Heart right ventricle (tissue), 16 donors: ENCODE measurements around the gene LRRC23. TPM values are rescaled to one million over a fixed set of nuclear protein-coding genes. Genes with fewer than 3 reads are reported as not detected.

Experiments used
- ATAC-seq, 8 donors: fragments of 200-7000 bp; cut with Tn5 transposase; one replicate each; pipeline ENCODE4 v1.9.1; 2020; ENCODE audit warnings: mild to moderate bottlenecking in 8 of 8, moderate library complexity in 8 of 8, moderate number of reproducible peaks in 1 of 8
- DNase-seq, 2 donors: peaks; one replicate each; pipeline ENCODE4 v3.0.0-alpha.2; 2020
- H3K27ac ChIP-seq, 10 donors: fragments of 200-600 bp; sonication (generic) in 2 of 10; one replicate each; pipeline versions ENCODE4 v1.5.0 to v1.8.0; 2020 to 2022; ENCODE audit warnings: mild to moderate bottlenecking in 3 of 10
- H3K27me3 ChIP-seq, 7 donors: fragments of 200-600 bp; one replicate each; pipeline ENCODE4 v1.8.0; 2021 to 2022; ENCODE audit warnings: mild to moderate bottlenecking in 2 of 7
- H3K36me3 ChIP-seq, 9 donors: fragments of 200-600 bp; sonication (generic) in 1 of 9; one replicate each; pipeline versions ENCODE4 v1.5.0 to v1.8.0; 2020 to 2022; ENCODE audit warnings: mild to moderate bottlenecking in 2 of 9
- H3K4me1 ChIP-seq, 9 donors: fragments of 200-600 bp; sonication (generic) in 1 of 9; one replicate each; pipeline versions ENCODE4 v1.5.0 to v1.8.0; 2020 to 2022; ENCODE audit warnings: mild to moderate bottlenecking in 4 of 9
- H3K4me3 ChIP-seq, 10 donors: fragments of 200-600 bp; sonication (generic) in 2 of 10; one replicate each; pipeline versions ENCODE4 v1.5.0 to v1.8.0; 2020 to 2022; ENCODE audit warnings: mild to moderate bottlenecking in 7 of 10, moderate library complexity in 2 of 10
- H3K9me3 ChIP-seq, 11 donors: fragments of 200-600 bp in 10 of 11; sonication (generic) in 2 of 11; one replicate each; pipeline versions ENCODE4 v1.5.0 to v1.8.0; 2013 to 2022; ENCODE audit warnings: mild to moderate bottlenecking in 2 of 11, control low read depth in 1 of 11, moderate library complexity in 1 of 11
- WGBS, 2 donors: extraction: QIAGEN DNeasy Blood & Tissue Kit; methylation state at CpG; one replicate each; pipeline ENCODE4 v1.1.7; 2013; ENCODE audit warnings: inconsistent platforms in 1 of 2; 5-methylcytosine and 5-hydroxymethylcytosine counted together
- intact Hi-C, 10 donors: fragments of 100-400 bp; cut with DNase I; formaldehyde crosslinking; loops; one replicate each; pipeline versions ENCODE4 v1.11.1 to v1.14.2; 2022
- polyA plus RNA-seq, 2 donors: library from polyadenylated mRNA; stranded (reverse); fragments of 200-250 nt; gene quantifications; one replicate each; pipeline ENCODE4 v1.2.3, GENCODE V29; 2013
- total RNA-seq, 10 donors: library from RNA; stranded (reverse); fragmentation: NEBNext Ultra II Directional in 3 of 10; extraction: Animal tissue kit (Norgen Biotek cat#: 25700) in 3 of 10; gene quantifications; one replicate each; pipeline versions ENCODE4 v1.2.1 to v1.2.4, GENCODE V29; 2021 to 2023
- TF ChIP-seq, protein P1 (sequence below), 9 donors: fragments of 200-600 bp; sonication (generic) in 2 of 9; IDR thresholded peaks; one replicate each; pipeline versions ENCODE4 v1.5.0 to v1.8.0; 2021 to 2022; ENCODE audit warnings: antibody characterized with exemption in 9 of 9, mild to moderate bottlenecking in 5 of 9, moderate library complexity in 1 of 9
- donor health status: Arrhythmogenic right ventricular cardiomyopathy.
- donor health status: ischemic (EF 13 %, LVEDD 7.1; RV severe dilation, severe dysfunction).
- donor health status: healthy with polysubstance abuse.
- donor health status: DM: no; HTN: yes; CAD: no.
- donor health status: DM: no; HTN: no; CAD: no.
- donor health status: ischemic (EF 25% LVEDD 6.9; RV normal size, moderate dysfunction).
- donor health status: ischemic (EF 25% LVEDD 5.7; RV mildly dilated, moderate dysfunction).
- donor health status: healthy.
- donor health status: DM: yes; HTN: yes; CAD: no.
- donor health status: Ischemic cardiomyopathy.
- donor health status: ischemic (EF 35%, LVEDD 5.7; RV mildly dilated, moderate dysfunction).
- donor health status: nonischemic (EF 11% LVEDD 7.7; RV severe dilation, severe dysfunction).
- donor health status: DM: yes; HTN: yes; CAD: no.
- donor health status: PGD.
- donor health status: ischemic (EF 29% LVEDD 5.4; RV normal size, mild dysfunction).
- donor health status: nonischemic (EF 23%, LVEDD 6.1; RV moderate dilation, normal function).

The LRRC23 gene
- total and polyA plus RNA-seq, 12 donors, result 6.5 to 16.6 (median 11.9) TPM

DNA sequence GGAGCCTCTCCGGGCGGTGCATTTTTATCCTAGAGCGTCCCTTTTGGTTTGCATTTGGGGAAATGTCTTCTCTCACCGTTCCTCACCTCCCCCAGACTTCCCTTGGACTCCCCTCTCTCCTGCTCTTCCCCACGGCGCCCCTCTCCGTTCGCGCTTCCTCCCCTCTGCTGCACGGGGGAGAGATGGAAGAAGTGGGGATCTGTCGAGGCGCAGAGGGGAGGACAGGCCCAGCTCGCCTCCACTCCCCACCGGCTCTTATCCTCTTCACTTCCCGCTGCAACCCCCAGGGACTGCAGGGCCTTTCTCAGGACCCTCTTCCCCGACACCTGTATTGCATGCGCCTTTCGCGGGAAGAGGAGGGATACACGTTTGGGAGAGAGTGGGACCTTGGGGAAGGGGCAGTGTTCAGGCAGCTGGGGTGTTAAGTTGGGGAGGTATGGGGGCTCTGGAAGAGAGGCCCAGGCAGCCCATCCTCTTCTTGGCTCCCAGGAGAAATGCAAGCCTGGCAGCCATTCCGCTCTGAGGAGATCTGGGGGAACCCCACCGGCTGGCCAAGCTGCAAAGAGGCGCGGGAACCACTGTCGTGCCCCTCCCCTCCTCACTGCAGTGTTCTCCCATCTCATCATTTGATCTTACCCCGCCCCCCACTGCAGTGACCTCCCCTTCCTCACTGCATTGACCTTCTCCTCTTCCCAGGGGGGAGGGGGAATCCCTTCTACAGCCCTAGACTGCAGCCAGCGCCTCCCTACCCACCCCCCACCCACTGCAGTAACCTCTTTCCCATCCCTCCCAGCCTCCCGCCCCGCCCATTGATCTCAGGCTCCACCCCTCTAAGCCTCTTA lies 10.5 kb downstream of the LRRC23 start:
- H3K27ac ChIP-seq, result peak overlapping the region in 8 of 10 donors; percentile 58 to 87 (median 69)
- peaks cover 0 to 39% (median 0%) of the 10 kb centered on the region in 7 donors for H3K27me3 ChIP-seq
- peaks cover 0 to 21% (median 0%) of the 10 kb centered on the region in 9 donors for H3K36me3 ChIP-seq
- intact Hi-C loops, result no loop called here
- no peaks in the 10 kb centered on the region for H3K9me3 ChIP-seq
- 25 to 26% methylated on average over 29 of the region's 29 CpGs for WGBS, 2 donors
- TF ChIP-seq, protein P1, sequence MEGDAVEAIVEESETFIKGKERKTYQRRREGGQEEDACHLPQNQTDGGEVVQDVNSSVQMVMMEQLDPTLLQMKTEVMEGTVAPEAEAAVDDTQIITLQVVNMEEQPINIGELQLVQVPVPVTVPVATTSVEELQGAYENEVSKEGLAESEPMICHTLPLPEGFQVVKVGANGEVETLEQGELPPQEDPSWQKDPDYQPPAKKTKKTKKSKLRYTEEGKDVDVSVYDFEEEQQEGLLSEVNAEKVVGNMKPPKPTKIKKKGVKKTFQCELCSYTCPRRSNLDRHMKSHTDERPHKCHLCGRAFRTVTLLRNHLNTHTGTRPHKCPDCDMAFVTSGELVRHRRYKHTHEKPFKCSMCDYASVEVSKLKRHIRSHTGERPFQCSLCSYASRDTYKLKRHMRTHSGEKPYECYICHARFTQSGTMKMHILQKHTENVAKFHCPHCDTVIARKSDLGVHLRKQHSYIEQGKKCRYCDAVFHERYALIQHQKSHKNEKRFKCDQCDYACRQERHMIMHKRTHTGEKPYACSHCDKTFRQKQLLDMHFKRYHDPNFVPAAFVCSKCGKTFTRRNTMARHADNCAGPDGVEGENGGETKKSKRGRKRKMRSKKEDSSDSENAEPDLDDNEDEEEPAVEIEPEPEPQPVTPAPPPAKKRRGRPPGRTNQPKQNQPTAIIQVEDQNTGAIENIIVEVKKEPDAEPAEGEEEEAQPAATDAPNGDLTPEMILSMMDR (IDR thresholded peaks at IDR 0.05), result no peak
- DNase-seq (no peak), ATAC-seq (peak in 5 of 8 donors; percentile 1 to 19 (median 10))
- peaks cover 0 to 23% (median 16%) of the 10 kb centered on the region in 9 donors for H3K4me1 ChIP-seq
- H3K4me3 ChIP-seq, result peak overlapping the region; percentile 50 to 78 (median 72)

DNA sequence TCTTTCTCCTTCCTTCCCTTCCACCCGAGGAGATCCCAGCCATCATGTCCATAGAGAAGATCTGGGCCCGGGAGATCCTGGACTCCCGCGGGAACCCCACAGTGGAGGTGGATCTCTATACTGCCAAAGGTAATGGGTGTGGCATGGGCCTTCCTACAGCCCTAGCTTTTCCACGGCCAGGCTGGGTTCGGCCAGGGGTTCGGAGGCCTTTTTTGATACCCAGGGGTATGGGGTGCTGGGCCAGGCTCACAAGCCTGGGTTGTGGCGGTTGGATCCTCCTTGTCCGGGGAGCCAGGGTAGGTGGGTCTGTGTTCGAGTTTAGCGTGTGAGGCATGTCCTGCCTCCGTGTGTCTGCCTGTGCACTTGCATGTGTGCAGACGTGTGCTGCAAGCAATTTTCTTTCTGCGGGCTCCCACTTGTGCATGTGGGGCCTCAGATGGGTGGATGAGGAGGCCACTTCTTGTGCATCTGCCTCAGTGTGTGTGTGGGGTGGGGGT lies 11.2 kb downstream of the LRRC23 start:
- Histone ChIP-seq H3K4me3 (peak overlapping the region in 1 of 10 donors; percentile 73), H3K4me1 (peaks cover 0 to 23% (median 16%) of the 10 kb centered on the region in 9 donors), H3K36me3 (peaks cover 0 to 21% (median 0%) of the 10 kb centered on the region in 9 donors), H3K27ac (no peak overlapping the region), H3K9me3 (no peaks in the 10 kb centered on the region), H3K27me3 (peaks cover 0 to 39% (median 0%) of the 10 kb centered on the region in 7 donors)
- intact Hi-C loops, result no loop called here
- ATAC-seq, result no peak
- TF ChIP-seq, protein P1 (IDR thresholded peaks at IDR 0.05), result no peak
- DNase-seq, result peak in 1 of 2 donors; percentile 36
- 75 to 86% methylated on average over 14 of the region's 14 CpGs for WGBS, 2 donors

DNA sequence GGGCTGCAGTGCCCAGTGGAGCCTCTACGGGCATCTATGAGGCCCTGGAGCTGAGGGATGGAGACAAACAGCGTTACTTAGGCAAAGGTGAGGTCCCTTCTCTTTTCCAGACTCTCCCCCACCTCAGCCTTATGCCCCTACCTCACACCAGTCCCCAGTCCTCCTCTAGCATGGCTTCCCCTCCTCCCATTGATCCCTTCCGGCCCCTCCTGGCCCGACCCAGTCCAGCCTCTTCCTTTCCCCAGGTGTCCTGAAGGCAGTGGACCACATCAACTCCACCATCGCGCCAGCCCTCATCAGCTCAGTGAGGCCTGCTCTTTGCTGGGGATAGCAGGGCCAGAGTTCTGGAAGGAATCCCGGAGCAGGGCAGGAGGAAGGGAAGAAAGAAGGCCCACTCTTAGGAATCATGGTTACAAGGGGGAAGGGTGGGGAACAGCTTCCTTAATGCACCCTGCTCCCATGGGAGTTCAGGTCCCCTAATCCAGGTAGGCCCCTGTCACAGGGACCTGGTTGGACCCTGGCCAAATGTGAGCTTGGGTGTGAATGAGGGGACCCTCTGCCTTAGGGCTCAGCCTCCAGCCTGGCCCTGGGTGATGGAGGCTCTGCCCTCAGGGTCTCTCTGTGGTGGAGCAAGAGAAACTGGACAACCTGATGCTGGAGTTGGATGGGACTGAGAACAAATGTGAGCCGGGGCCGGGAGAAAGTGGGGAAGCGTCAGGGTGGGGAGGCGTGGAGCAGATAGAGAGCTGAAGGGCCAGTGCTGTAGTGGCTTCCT lies 12.0 kb downstream of the LRRC23 start:
- no peak for ATAC-seq
- Histone ChIP-seq H3K4me1 (peaks cover 0 to 23% (median 16%) of the 10 kb centered on the region in 9 donors), H3K36me3 (peaks cover 0 to 23% (median 0%) of the 10 kb centered on the region in 9 donors), H3K27me3 (peaks cover 0 to 39% (median 0%) of the 10 kb centered on the region in 7 donors), H3K4me3 (no peak overlapping the region), H3K27ac (no peak overlapping the region), H3K9me3 (no peaks in the 10 kb centered on the region)
- no peak for DNase-seq
- TF ChIP-seq, protein P1 (IDR thresholded peaks at IDR 0.05), result no peak
- intact Hi-C loops, result no loop called here
- 90 to 91% methylated on average over 11 of the region's 11 CpGs for WGBS, 2 donors
